Psoas muscle (tissue), 8 donors: Measurements from ENCODE around the gene TNNC1. TPM values are rescaled to one million over a fixed set of nuclear protein-coding genes. Genes with fewer than 3 reads are reported as not detected.

Experiments
- ATAC-seq, 4 donors: fragments of 200-7000 bp; cut with Tn5 transposase; one replicate each; pipeline ENCODE4 v1.9.1; 2020; ENCODE audit warnings: moderate library complexity in 3 of 4, mild to moderate bottlenecking in 2 of 4
- DNase-seq, 2 donors: peaks; one replicate each; pipeline ENCODE4 v3.0.0-alpha.2; 2020
- H3K27ac ChIP-seq: fragments of 200-600 bp; one replicate; pipeline ENCODE4 v1.8.0; 2022
- H3K27me3 ChIP-seq, 3 donors: fragments of 200-600 bp in 1 of 3; one replicate each; pipeline versions ENCODE4 v1.6.1 to v1.8.0; 2013 to 2022; ENCODE audit warnings: low read length in 2 of 3, mild to moderate bottlenecking in 2 of 3, moderate library complexity in 1 of 3; ENCODE audit not compliant: insufficient read depth in 3 of 3
- H3K36me3 ChIP-seq, 2 donors: fragments of 200-600 bp in 1 of 2; one replicate each; pipeline versions ENCODE4 v1.6.1 to v1.8.0; 2013 to 2022; ENCODE audit warnings: low read depth in 1 of 2, mild to moderate bottlenecking in 1 of 2, moderate library complexity in 1 of 2; ENCODE audit not compliant: insufficient read depth in 1 of 2
- H3K4me1 ChIP-seq: fragments of 200-600 bp; one replicate; pipeline ENCODE4 v1.8.0; 2022
- H3K4me3 ChIP-seq: fragments of 200-600 bp; one replicate; pipeline ENCODE4 v1.8.0; 2022; ENCODE audit warnings: mild to moderate bottlenecking
- H3K9me3 ChIP-seq: fragments of 200-600 bp; one replicate; pipeline ENCODE4 v1.8.0; 2022
- WGBS, 3 donors: extraction: QIAGEN DNeasy Blood & Tissue Kit; methylation state at CpG; one replicate each; pipeline versions ENCODE4 v1.1.6 to v1.1.7; 2013; 5-methylcytosine and 5-hydroxymethylcytosine counted together
- intact Hi-C, 2 donors: fragments of 100-400 bp; cut with DNase I; formaldehyde crosslinking; loops; one replicate each; pipeline versions ENCODE4 v1.11.0 to v1.14.2; 2022
- polyA plus RNA-seq, 3 donors: library from polyadenylated mRNA; stranded (reverse); fragments of 200-250 nt; gene quantifications; one replicate each; pipeline ENCODE4 v1.2.3, GENCODE V29; 2013
- total RNA-seq, 4 donors: library from RNA; stranded (reverse); fragmentation: NEBNext Ultra II Directional in 2 of 4; extraction: Animal tissue kit (Norgen Biotek cat#: 25700) in 2 of 4; gene quantifications; one replicate each; pipeline versions ENCODE4 v1.2.1 to v1.2.4, GENCODE V29; 2021 to 2023
- TF ChIP-seq, protein P1 (sequence below): fragments of 200-600 bp; IDR thresholded peaks from one replicate; pipeline ENCODE4 v1.8.0; 2022; ENCODE audit warnings: antibody characterized with exemption
- donor health status: healthy with polysubstance abuse.
- donor health status: DM: no; HTN: no; CAD: no; lungs with moderate emphysema.
- donor health status: Bipolar disorder and iron deficiency.
- donor health status: healthy.
- donor health status: DM: yes; HTN: yes; CAD: no.
- donor health status: DM: no; HTN: no; CAD: no.
- donor health status: DM: no; HTN: no; CAD: no.
- donor health status: DM: yes; HTN: yes; CAD: no.

TNNC1 gene
- total and polyA plus RNA-seq, 7 donors = 4,153 to 7,172 (median 6,385) TPM

DNA sequence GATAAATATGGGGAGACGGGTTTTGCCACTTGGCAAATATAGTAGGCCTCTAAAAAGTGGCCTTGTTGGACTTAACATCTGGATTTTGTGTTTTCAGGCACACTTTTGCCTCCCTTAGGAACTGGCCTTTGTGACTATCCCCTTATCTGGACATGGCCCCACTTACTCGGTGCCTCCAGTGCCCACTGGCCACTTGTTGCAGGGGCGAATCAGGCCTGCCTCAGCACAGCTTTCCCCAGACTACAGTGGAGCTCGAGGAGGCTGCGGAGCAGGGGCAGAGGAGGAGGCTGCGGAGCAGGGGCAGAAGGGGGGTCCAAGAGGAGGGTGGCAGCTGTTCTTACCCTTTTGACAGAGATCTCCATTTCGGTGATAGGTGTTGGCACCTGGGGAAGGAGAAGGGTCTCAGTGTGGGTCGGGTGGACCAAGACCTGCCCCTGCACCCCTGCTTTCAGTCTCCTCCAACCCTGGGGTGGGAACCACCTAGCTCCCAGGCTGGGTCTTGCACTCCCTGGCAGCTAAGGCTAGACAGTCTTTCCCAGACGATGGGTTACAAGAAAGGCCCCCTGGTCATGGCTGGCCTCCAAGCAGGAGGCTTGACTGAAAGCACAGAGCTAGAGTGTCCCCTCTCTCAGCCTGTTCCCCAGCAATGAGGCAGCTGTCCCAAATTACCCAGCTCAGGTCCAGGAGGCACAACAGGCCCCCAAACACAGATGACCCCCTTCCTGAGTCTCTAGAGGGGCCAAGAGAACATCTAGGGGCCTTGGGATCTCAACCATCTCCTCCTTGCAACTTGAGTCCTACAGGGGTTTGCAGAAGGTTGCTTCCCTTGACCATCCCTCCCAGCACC, 15.0 kb downstream of the TNNC1 start:
- 85 to 88% (median 87%) methylated on average over 9 of the region's 9 CpGs for WGBS, 3 donors
- TF ChIP-seq, protein P1, sequence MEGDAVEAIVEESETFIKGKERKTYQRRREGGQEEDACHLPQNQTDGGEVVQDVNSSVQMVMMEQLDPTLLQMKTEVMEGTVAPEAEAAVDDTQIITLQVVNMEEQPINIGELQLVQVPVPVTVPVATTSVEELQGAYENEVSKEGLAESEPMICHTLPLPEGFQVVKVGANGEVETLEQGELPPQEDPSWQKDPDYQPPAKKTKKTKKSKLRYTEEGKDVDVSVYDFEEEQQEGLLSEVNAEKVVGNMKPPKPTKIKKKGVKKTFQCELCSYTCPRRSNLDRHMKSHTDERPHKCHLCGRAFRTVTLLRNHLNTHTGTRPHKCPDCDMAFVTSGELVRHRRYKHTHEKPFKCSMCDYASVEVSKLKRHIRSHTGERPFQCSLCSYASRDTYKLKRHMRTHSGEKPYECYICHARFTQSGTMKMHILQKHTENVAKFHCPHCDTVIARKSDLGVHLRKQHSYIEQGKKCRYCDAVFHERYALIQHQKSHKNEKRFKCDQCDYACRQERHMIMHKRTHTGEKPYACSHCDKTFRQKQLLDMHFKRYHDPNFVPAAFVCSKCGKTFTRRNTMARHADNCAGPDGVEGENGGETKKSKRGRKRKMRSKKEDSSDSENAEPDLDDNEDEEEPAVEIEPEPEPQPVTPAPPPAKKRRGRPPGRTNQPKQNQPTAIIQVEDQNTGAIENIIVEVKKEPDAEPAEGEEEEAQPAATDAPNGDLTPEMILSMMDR = no peak
- Histone ChIP-seq H3K36me3 (no peaks in the 10 kb centered on the region), H3K27me3 (no peaks in the 10 kb centered on the region), H3K4me1 (no peaks in the 10 kb centered on the region), H3K27ac (no peak overlapping the region), H3K9me3 (no peaks in the 10 kb centered on the region), H3K4me3 (no peak overlapping the region)
- ATAC-seq = no peak
- intact Hi-C loops = no loop called here
- no peak for DNase-seq

DNA sequence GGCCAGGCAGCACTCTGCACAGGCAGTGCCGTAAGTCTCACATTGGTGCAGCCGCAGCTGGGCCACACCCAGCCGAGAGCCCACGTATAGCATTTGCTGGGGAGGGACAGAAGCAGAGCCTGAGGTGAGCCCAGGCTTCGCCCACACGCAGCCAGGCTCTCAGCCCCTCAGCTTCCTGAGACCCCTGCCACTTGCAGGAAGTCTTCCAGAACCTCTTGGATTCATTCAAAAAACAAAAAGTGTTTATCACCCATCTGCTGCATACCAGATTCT, 15.8 kb downstream of the TNNC1 start:
- TF ChIP-seq, protein P1 = no peak
- 85 to 89% (median 86%) methylated on average over 6 of the region's 6 CpGs for WGBS, 3 donors
- no peaks in the 10 kb centered on the region for H3K27me3 ChIP-seq
- intact Hi-C loops = no loop called here
- H3K9me3 ChIP-seq = no peaks in the 10 kb centered on the region
- no peaks in the 10 kb centered on the region for H3K36me3 ChIP-seq
- DNase-seq = no peak
- no peak overlapping the region for H3K4me3 ChIP-seq
- H3K4me1 ChIP-seq = peaks cover 3% of the 10 kb centered on the region
- no peak for ATAC-seq
- no peak overlapping the region for H3K27ac ChIP-seq

DNA sequence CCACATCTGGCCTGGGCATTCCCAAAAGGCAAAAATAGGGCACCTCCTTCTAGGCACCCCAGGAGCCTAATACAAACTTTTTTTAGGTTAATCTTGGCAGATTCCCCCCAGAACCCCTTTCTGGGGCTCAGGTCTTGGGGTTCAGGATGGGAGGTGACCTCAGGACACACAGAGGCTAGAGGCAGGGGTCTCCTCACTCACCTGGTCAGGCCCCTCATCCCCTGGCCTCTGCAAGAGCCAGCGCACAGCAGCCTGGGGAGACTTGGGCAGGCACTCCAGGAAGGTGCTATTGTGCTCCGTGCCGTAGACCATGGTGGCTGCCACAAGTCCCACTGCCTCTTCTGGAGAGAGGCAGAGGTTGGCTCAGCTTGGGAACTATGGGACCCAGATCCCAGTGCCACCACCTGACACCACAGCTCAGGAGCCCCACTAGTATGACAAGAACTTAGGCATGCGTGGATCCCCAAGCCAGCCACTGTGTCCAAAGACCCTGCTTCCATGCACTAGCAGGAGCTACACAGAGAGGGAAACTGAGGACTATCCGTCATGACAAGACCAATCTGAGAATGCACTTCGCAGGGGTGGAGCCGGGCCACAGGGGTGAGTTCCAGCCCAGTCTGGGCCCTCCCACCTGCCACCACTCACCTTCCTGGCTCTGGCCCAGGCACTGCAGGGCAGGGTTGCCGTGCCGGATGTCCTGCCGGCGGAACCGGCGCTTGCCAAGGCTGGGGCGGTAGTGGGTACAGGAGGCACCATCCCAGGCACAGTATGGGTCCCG, 16.3 kb downstream of the TNNC1 start:
- intact Hi-C loops = no loop called here
- TF ChIP-seq, protein P1 = no peak
- DNase-seq = no peak
- Histone ChIP-seq H3K9me3 (no peaks in the 10 kb centered on the region), H3K36me3 (no peaks in the 10 kb centered on the region), H3K27me3 (no peaks in the 10 kb centered on the region), H3K27ac (no peak overlapping the region), H3K4me1 (peaks cover 9% of the 10 kb centered on the region), H3K4me3 (no peak overlapping the region)
- no peak for ATAC-seq
- 84 to 89% (median 84%) methylated on average over 15 of the region's 15 CpGs for WGBS, 3 donors

DNA sequence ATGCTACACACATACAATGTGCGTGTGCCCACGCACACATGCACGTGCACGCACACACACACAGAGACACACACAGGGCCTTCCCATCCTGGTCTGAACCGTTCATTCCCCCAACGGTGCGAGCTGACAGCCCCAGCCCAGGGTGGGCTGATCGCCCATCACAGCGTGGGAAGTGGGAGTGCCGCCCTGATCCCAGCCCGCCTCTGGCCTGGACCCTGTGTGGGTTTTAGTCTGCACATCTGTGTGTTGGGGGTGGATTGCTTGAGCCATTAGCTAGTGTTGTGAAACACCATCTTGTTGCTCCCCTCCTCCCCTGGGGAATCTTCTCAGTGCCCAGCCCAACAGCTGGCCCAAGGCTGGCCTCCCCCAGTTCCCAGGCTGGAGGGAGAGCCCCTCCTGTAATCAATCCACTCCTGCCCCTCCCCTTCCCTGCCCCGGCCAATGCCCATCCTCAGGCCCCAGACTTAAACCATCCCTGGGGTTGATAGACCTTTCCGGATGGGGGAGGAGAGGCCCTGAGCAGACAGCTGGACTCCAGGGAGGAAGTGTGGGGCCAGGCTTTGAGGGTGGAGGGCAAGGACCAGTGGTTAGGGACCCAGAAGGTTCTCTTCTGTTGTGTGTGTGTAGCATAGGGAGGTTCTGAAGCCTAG, 17.2 kb downstream of the TNNC1 start:
- H3K4me1 ChIP-seq = peaks cover 15% of the 10 kb centered on the region
- DNase-seq = peak in 1 of 2 donors; percentile 85
- ATAC-seq = peak in 3 of 4 donors; percentile 36 to 55 (median 48)
- H3K27ac ChIP-seq = no peak overlapping the region
- H3K27me3 ChIP-seq = no peaks in the 10 kb centered on the region
- H3K4me3 ChIP-seq = no peak overlapping the region
- 69 to 81% (median 73%) methylated on average over 13 of the region's 13 CpGs for WGBS, 3 donors
- intact Hi-C loops = no loop called here
- no peaks in the 10 kb centered on the region for H3K9me3 ChIP-seq
- TF ChIP-seq, protein P1 = no peak
- no peaks in the 10 kb centered on the region for H3K36me3 ChIP-seq
